CD4-positive, alpha-beta T cell treated with Interleukin-17A for 4 hours (primary cell): ENCODE measurements around the gene XPNPEP3.

ENCODE experiments used
- DNase-seq: peaks from one replicate; pipeline ENCODE4 v3.0.0-alpha.2; 2020; ENCODE audit warnings: mixed read lengths

Gene XPNPEP3

DNA sequence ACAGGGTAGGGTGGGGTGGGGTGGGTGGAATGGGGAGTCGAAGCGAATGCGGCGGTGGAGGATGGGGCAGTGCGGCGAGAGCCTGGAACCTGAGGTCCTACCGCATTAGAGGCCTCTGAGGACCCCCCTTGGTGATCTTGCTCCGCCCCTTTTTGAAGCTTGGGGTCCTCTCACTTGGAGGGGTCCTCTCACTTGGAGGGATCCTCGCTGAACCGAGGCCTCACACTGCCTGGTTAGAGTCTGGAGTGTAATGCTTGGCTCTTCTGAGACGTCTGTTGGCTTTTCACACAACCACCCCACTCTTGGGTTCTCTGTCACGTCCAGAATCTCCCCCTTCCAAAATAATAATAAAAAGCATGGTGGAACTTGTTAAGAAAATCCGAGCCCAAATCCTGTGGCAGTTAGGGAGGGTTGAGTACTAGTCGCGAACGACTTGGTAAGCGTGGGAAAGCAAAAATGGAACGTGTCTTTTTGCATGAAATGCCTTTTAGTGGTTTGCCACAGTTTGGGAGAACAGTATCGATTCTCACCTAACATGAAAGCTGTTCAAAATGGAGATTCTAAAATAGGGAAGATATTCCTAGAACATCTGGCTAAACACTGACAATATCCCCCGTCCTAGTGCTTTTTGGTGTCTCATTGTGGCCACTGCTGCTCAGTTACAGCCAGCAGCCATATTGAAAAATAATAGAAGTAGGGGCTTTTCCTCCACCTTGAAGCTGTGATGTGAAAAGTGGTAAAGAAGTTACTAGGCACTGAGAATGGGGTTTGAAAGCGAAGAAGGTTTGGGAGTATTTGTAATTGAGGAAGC, 95.1 kb downstream of the XPNPEP3 start:
- DNase-seq, result no peak

DNA sequence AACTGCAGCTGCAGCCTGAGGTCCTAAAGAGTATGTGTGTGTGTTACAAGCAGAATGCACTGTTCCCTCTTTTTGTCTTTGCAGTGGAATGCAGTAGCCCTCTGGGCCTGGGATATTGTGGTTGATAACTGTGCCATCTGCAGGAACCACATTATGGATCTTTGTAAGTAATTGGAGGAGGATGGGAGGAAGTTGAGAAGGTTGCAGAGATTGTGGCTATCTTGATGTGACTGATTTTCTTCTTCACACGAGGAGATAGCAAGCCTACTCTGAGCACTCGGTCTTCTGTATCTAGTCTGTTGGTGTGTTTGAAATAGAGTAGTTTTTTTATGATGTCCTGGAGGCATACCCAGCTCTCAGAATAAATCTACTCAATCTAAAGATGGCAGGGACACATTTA, 96.5 kb downstream of the XPNPEP3 start:
- DNase-seq, result no peak

- DNase-seq, result no peak
Measured at GRCh38 chr22:40954113-40954512, 97.2 kb downstream of the XPNPEP3 start.

DNA sequence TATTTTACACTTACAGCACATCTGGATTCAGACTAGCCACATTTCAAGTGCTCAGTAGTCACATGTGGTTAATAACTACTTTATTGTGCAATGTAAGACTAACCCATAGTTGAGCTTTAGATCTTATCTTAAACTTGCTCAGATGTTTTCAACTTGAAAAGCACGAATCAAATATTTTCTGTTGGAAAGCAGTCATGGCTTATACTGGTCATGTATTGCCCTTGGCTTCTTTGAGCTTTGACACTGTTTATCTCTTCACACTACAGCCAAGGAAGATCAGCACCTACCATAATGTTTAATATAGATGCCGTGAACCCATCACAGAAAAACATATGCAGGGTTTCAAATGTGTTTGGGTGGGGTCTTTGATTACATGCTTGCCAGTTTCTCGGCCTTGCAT, 98.6 kb downstream of the XPNPEP3 start:
- DNase-seq, result no peak

DNA sequence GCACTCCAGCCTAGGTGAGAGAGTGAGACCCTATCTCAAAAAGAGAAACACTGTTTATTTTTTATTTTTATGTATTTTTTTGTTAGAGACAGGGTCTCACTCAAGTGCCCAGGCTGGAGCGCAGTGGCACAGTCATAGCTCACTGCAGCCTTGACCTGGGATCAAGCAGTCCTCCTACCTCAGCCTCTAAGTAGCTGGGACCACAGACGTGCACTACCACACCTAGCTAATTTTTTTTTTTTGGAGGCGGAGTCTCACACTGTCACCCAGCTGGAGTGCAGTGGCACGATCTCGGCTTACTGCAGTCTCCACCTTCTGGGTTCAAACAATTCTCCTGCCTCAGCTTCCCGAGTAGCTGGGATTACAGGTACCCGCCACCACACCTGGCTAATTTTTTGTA, 100.7 kb downstream of the XPNPEP3 start:
- no peak for DNase-seq

GRCh38 chr22:40958299-40958698, 101.4 kb downstream of the XPNPEP3 start:
- DNase-seq, result no peak

DNA sequence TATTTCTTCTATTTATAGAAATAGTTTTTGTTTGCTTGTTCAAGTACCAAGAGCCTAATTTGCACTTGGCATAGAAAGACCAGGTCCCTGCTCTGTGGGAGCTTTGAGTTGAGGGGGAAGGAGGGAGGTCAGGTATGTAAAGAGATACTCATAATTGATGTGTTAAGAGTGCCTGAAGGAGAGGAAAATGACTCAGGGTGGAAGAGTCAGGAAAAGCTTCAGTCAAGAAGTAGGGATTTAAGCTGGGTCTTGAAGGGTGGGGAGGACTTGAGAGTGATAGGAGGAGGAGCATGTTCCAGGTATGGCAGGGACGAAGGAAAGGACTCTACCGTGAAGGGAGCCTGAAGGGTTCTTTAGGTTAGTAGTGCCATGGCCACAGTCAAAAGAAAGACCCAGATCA, 103.2 kb downstream of the XPNPEP3 start:
- no peak for DNase-seq

- DNase-seq, result no peak
Measured at GRCh38 chr22:40965936-40966725, 109.2 kb downstream of the XPNPEP3 start.

- no peak for DNase-seq
Measured at GRCh38 chr22:40966726-40967085, 109.8 kb downstream of the XPNPEP3 start.

- no peak for DNase-seq
Measured at GRCh38 chr22:40967111-40967760, 110.3 kb downstream of the XPNPEP3 start.

DNA sequence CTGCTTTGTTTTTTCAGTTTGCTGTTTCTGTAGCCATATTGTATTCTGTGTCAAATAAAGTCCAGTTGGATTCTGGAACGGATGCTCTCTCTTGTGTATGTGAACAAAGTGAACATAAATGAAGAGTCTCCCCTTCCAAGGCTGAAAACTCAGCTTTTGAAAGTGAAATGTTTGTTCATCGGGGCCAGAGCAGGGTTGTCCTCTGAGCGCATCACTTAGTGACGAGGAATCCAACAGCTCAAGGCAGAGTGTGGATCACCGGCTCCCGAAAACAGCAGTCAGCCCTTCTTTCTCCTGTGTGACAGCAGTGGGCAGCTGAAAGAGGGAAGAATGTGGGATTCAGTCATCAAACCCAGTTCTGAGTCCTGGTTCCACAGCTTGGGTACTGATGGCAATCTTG, 115.6 kb downstream of the XPNPEP3 start:
- no peak for DNase-seq

- DNase-seq, result no peak
Measured at GRCh38 chr22:40973144-40973543, 116.2 kb downstream of the XPNPEP3 start.

DNA sequence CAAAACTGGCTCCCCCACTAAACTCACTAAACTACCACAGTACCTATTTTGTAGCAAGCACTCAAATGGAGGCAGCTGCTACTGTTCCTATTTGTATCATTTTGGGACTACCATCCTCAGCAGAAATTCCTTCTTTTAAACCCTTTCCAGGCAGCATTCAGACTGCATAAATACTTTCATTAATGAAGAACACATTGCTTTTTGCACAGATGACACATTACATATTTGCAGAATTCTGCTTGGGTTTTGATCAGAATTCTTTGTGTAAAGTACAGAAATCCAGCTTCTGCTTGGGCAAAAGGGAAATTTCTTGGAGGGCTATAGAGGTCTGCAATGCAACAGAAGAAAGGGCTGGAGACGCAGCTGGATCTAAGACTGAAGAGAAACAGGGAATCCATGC, 118.4 kb downstream of the XPNPEP3 start:
- DNase-seq, result no peak

DNA sequence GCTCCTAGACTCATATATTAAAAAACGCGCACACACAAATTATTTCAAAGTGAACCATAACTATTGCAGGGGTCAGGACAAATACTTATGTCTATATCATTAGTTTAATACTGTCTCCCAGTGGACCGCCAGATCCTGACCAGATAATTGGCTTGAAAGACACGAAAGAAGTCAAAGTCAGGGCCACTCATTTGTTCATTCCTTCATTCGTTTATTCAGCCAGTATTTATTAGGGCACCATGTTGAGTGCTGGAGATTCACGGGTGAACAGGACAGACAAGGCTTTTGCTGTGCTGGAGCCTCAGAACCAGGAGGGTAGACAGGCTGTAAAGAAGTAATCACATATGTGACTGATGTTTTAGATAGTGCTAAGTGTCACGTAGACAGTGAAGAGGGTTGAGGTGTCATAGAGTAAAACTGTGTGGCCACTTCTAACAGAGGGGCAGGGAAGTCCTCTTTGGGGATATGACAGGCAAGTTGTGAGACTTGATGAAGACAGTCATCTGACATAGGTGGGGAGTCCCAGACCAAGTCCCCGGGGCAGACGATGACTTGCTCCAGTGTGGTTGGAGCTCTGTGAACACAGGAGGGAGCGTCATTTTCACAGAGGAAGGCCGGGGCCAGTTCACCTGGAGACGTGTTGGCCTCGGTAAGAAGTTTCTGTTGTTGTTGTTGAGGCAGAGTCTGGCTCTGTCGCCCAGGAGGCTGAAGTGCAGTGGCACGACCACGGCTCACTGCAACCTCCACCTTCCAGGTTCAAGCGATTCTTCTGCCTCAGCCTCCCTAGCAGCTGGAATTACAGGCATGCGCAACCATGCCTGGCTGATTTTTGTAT, 120.1 kb downstream of the XPNPEP3 start:
- no peak for DNase-seq

DNA sequence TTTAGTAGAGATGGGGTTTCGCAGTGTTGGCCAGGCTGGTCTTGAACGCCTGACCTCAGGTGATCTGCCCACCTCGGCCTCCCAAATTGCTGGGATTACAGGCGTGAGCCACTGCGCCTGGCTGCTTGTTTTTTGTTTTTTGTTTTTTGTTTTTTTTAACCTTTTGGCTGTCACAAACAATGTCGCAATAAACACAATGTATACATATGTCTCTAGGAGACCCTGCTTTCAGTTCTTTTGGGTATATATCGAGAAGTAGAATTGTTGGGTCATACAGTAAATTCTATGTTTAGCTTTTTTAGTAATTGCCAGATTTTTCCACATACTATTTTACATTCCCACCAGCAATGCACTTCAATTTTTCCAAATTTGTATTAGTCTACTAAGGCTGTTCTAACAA, 122.2 kb downstream of the XPNPEP3 start:
- no peak for DNase-seq

- no peak for DNase-seq
Measured at GRCh38 chr22:40979871-40980270, 122.9 kb downstream of the XPNPEP3 start.
